Fibroblast of lung (primary cell): ENCODE measurements around the gene CEP120.
"Not testable (repeated sequence)": the region's sequence is repeated elsewhere in the genome, so short reads cannot be mapped to it uniquely, and the experiment has no call there.

Experiments
- EZH2 ChIP-seq: IDR thresholded peaks from 2 replicates; pipeline ENCODE4 v1.5.1; 2012; ENCODE audit warnings: low read length, control low read depth, mild to moderate bottlenecking; ENCODE audit errors: missing control alignments
- TF ChIP-seq, protein P1 (sequence below), 2 donors: IDR thresholded peaks in 1 of 2; conservative IDR thresholded peaks in 1 of 2; 1 replicate in 1 of 2; 2 replicates in 1 of 2; pipeline ENCODE4 v1.5.1; 2011 to 2012; ENCODE audit warnings: low read length in 2 of 2, control low read depth in 1 of 2, inconsistent platforms in 1 of 2, low read depth in 1 of 2, mild to moderate bottlenecking in 1 of 2

DNA sequence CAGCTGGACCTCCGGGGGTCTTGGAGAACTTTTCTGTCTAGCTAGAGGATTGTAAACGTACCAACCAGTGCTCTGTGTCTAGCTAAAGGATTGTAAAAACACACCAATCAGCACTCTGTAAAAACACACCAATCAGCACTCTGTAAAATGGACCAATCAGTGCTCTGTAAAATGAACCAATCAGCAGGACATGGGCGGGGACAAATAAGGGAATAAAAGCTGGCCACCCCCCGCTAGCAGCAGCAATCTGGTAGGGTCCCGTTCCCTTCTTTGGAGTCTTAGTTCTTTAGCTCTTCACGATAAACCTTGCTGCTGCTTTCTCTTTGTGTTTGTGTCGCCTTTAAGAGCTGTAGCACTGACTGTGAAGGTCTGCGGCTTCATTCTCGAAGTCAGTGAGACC is 114.8 kb downstream of the CEP120 start:
- TF ChIP-seq, protein P1, sequence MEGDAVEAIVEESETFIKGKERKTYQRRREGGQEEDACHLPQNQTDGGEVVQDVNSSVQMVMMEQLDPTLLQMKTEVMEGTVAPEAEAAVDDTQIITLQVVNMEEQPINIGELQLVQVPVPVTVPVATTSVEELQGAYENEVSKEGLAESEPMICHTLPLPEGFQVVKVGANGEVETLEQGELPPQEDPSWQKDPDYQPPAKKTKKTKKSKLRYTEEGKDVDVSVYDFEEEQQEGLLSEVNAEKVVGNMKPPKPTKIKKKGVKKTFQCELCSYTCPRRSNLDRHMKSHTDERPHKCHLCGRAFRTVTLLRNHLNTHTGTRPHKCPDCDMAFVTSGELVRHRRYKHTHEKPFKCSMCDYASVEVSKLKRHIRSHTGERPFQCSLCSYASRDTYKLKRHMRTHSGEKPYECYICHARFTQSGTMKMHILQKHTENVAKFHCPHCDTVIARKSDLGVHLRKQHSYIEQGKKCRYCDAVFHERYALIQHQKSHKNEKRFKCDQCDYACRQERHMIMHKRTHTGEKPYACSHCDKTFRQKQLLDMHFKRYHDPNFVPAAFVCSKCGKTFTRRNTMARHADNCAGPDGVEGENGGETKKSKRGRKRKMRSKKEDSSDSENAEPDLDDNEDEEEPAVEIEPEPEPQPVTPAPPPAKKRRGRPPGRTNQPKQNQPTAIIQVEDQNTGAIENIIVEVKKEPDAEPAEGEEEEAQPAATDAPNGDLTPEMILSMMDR (conservative IDR thresholded peaks at IDR 0.05 in 1 of 2, IDR thresholded peaks at IDR 0.05 in 1 of 2; ENCODE audit: low read depth in 1 of 2, low read length in 2 of 2) = not testable (repeated sequence)
- TF ChIP-seq EZH2 = not testable (repeated sequence)
